RWPE2 (cell line): ENCODE measurements around the gene MYB.

Experiments
- ATAC-seq: fragments of 200-7000 bp; cut with Tn5 transposase; 3 replicates; pipeline ENCODE4 v1.9.1; 2021; ENCODE audit warnings: low read depth
- DNase-seq: peaks from one replicate; pipeline ENCODE4 v3.0.0-alpha.2; 2020; ENCODE audit warnings: low spot score
- H3K27ac ChIP-seq: fragments of 450-650 bp; 2 replicates; pipeline ENCODE4 v1.5.1; 2017; ENCODE audit warnings: mild to moderate bottlenecking; ENCODE audit not compliant: poor library complexity, severe bottlenecking
- H3K27me3 ChIP-seq: fragments of 250-450 bp; sonication (Bioruptor Pico); 2 replicates; pipeline ENCODE4 v1.5.1; 2021; ENCODE audit warnings: mild to moderate bottlenecking, moderate library complexity; ENCODE audit not compliant: insufficient read depth, poor library complexity, severe bottlenecking
- H3K36me3 ChIP-seq: fragments of 250-450 bp; sonication (Bioruptor Pico); 2 replicates; pipeline ENCODE4 v1.5.1; 2020; ENCODE audit warnings: low read depth, mild to moderate bottlenecking, moderate library complexity
- H3K4me1 ChIP-seq: fragments of 250-450 bp; sonication (Bioruptor Pico); 2 replicates; pipeline ENCODE4 v1.5.1; 2021; ENCODE audit warnings: mild to moderate bottlenecking, moderate library complexity; ENCODE audit not compliant: insufficient read depth, poor library complexity, severe bottlenecking
- H3K4me3 ChIP-seq: fragments of 250-450 bp; sonication (Bioruptor Pico); 2 replicates; pipeline ENCODE4 v1.5.1; 2021; ENCODE audit warnings: mild to moderate bottlenecking, moderate library complexity; ENCODE audit not compliant: severe bottlenecking
- H3K9me3 ChIP-seq: fragments of 250-450 bp; sonication (Bioruptor Pico); 2 replicates; pipeline ENCODE4 v1.5.1; 2021; ENCODE audit warnings: mild to moderate bottlenecking, moderate library complexity; ENCODE audit not compliant: severe bottlenecking
- TF ChIP-seq, protein P1 (sequence below): fragments of 450-650 bp; IDR thresholded peaks from one replicate; pipeline ENCODE4 v1.5.1; 2017; ENCODE audit warnings: mild to moderate bottlenecking, moderate library complexity; ENCODE audit not compliant: poor library complexity, severe bottlenecking

MYB gene

DNA sequence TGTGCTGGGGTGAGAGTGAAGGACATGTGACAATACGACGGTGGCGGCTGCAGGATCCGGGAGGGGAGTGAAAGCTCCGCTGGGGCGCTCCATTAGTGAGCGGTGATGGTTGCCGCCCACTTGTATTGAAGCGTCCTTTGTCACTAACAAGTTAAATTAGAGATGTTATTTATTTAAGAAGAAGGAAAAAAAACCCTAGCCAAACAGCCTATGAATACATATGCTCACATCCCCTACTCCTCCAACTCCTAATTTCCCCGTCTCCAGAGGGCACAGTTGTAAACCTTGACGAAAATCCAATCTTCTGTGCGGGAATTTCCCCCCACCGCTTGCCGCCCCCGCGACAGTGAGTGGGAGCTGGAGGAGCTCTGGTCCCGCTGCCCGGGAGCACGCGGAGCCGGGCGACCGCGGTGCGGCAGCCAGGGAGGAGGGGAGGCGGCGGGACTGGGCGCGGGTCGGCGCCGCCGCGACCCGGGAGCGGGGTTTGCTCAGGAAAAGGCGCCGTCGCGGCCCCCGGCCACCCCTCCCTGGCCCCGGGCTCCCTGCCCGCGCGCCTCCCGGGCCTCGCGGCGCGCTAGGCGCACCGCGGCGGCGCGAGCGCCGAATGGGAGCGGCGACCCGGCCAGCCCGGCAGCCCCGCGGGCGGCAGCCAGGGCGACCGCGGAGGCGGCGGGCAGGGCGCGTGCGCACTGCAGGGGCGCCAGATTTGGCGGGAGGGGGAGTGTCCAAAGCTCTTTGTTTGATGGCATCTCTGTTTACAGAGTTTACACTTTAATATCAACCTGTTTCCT is at the start of gene MYB:
TSS of gene MYB (plus strand) at position 767 of the 791 bp plus-strand sequence. CDS start 206 bp downstream, outside the sequence.
- Histone ChIP-seq H3K4me3 (peak within 1 kb of the TSS; percentile 62), H3K36me3 (no peaks in the 10 kb centered on the region), H3K4me1 (peaks cover 10% of the 10 kb centered on the region), H3K9me3 (no peaks in the 10 kb centered on the region), H3K27ac (no peak within 1 kb of the TSS), H3K27me3 (no peaks in the 10 kb centered on the region)
- ATAC-seq (peak; percentile 45), DNase-seq (no peak)
- TF ChIP-seq, protein P1, sequence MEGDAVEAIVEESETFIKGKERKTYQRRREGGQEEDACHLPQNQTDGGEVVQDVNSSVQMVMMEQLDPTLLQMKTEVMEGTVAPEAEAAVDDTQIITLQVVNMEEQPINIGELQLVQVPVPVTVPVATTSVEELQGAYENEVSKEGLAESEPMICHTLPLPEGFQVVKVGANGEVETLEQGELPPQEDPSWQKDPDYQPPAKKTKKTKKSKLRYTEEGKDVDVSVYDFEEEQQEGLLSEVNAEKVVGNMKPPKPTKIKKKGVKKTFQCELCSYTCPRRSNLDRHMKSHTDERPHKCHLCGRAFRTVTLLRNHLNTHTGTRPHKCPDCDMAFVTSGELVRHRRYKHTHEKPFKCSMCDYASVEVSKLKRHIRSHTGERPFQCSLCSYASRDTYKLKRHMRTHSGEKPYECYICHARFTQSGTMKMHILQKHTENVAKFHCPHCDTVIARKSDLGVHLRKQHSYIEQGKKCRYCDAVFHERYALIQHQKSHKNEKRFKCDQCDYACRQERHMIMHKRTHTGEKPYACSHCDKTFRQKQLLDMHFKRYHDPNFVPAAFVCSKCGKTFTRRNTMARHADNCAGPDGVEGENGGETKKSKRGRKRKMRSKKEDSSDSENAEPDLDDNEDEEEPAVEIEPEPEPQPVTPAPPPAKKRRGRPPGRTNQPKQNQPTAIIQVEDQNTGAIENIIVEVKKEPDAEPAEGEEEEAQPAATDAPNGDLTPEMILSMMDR, result no peak

DNA sequence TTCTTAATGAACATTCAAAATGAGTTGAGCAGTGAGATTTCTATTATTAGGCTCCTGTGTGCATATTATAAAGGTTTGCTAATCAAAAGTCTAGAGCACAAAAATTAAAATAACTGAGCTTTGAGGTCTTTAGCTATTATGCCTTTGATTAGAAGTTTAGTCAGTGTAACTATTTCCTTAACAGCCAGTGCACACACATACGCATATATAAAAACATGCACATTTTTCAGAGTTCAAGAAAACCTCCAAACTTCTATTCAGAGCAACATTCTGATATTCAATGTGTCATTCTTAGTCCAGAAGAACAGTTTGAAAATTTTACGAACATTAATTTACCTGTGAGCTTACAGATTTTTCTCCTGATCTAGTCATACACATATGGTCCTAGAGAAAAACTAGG is 48.3 kb upstream of the MYB start:
- no peak for ATAC-seq
- no peak for DNase-seq
- H3K4me3 ChIP-seq, result no peak overlapping the region
- TF ChIP-seq, protein P1, result no peak
- no peaks in the 10 kb centered on the region for H3K36me3 ChIP-seq
- no peak overlapping the region for H3K27ac ChIP-seq
- no peaks in the 10 kb centered on the region for H3K4me1 ChIP-seq
- H3K27me3 ChIP-seq, result no peaks in the 10 kb centered on the region
- no peaks in the 10 kb centered on the region for H3K9me3 ChIP-seq

DNA sequence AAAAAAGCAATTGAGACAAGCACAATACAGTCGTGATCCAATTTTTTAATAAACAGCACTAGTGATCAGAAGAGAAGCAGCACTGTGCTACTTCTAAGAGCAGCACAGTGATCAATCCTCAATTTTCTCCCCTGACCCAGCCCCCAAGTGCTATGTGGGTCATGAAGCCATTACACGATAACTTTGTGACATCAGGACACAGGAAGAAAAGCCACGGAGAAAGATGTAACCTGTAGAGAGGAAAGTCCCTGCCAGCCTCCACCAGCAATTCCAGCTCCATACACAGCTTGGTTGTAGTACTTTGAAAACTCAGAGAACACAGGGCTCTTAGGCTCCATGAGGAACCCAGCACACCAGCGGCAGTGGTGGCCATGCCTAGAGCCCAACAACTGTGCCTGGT is 45.3 kb upstream of the MYB start:
- ATAC-seq, result no peak
- Histone ChIP-seq H3K9me3 (no peaks in the 10 kb centered on the region), H3K36me3 (no peaks in the 10 kb centered on the region), H3K27ac (no peak overlapping the region), H3K27me3 (no peaks in the 10 kb centered on the region), H3K4me1 (no peaks in the 10 kb centered on the region), H3K4me3 (no peak overlapping the region)
- no peak for DNase-seq
- TF ChIP-seq, protein P1, result no peak

DNA sequence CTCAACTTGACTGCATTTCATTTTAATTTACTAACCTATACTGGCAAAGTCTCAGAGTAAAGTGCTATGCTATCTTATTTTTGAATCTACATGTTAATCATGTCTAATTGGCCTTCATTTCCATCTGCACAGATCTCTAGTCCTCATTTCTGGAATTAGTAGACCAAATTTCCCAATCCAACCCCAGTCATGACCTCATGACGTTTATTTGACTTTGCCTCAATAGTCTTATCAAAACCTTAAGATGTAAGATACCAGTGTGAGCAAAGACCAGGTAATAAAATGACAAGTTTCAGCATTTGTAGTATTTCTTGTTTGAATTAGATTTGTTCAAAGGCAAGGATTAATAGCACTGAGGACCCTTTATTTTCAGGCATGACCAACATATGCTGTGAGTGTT is 43.3 kb upstream of the MYB start:
- no peak for ATAC-seq

More for the DNA sequence above, 43.3 kb upstream of the MYB start:
- no peak for DNase-seq
- H3K36me3 ChIP-seq, result no peaks in the 10 kb centered on the region
- H3K27me3 ChIP-seq, result no peaks in the 10 kb centered on the region
- H3K4me1 ChIP-seq, result no peaks in the 10 kb centered on the region
- H3K27ac ChIP-seq, result no peak overlapping the region
- TF ChIP-seq, protein P1, result no peak
- no peaks in the 10 kb centered on the region for H3K9me3 ChIP-seq
- H3K4me3 ChIP-seq, result no peak overlapping the region
